Osteoblast (primary cell): ENCODE results near the gene PRR14L. TPM values are rescaled to one million over a fixed set of nuclear protein-coding genes. Genes with fewer than 3 reads are reported as not detected.
"Not testable (repeated sequence)": the region's sequence is repeated elsewhere in the genome, so short reads cannot be mapped to it uniquely, and the experiment has no call there.

Source experiments
- DNase-seq: peaks from one replicate; pipeline ENCODE4 v3.0.0; 2011; ENCODE audit warnings: low spot score, mixed read lengths; ENCODE audit not compliant: insufficient read length; ENCODE audit errors: missing footprints
- H2AFZ ChIP-seq: 2 replicates; pipeline ENCODE4 v1.6.0; 2011; ENCODE audit warnings: mild to moderate bottlenecking, low read length
- H3K27ac ChIP-seq: 2 replicates; pipeline ENCODE4 v1.5.1; 2011; ENCODE audit warnings: mild to moderate bottlenecking, low read depth, low read length, moderate library complexity
- H3K27me3 ChIP-seq: 2 replicates; pipeline ENCODE4 v1.6.0; 2012; ENCODE audit warnings: mild to moderate bottlenecking, control low read depth, inconsistent platforms, low read length, moderate library complexity; ENCODE audit not compliant: insufficient read depth
- H3K36me3 ChIP-seq: 2 replicates; pipeline ENCODE4 v1.5.1; 2011; ENCODE audit warnings: mild to moderate bottlenecking, low read length, control low read depth, moderate library complexity; ENCODE audit not compliant: insufficient read depth
- H3K4me1 ChIP-seq: 2 replicates; pipeline ENCODE4 v1.5.1; 2011; ENCODE audit warnings: mild to moderate bottlenecking, low read length, control low read depth, moderate library complexity; ENCODE audit not compliant: insufficient read depth
- H3K4me2 ChIP-seq: 2 replicates; pipeline ENCODE4 v1.6.0; 2011; ENCODE audit warnings: mild to moderate bottlenecking, low read length; ENCODE audit not compliant: insufficient read depth
- H3K4me3 ChIP-seq: fragments of 200-600 bp; sonication (generic); 3 replicates; pipeline ENCODE4 v1.5.1; 2012; ENCODE audit warnings: mild to moderate bottlenecking, low read length, inconsistent platforms; ENCODE audit not compliant: insufficient read depth
- H3K79me2 ChIP-seq: 2 replicates; pipeline ENCODE4 v1.6.0; 2012; ENCODE audit warnings: mild to moderate bottlenecking, low read length, control low read depth, inconsistent platforms; ENCODE audit not compliant: insufficient read depth
- H3K9me3 ChIP-seq: 2 replicates; pipeline ENCODE4 v1.5.1; 2011; ENCODE audit warnings: low read depth, low read length, control low read depth
- H4K20me1 ChIP-seq: 2 replicates; pipeline ENCODE4 v1.6.0; 2012; ENCODE audit warnings: mild to moderate bottlenecking, low read length, control low read depth; ENCODE audit not compliant: insufficient read depth
- total RNA-seq: library from RNA; depleted of rRNA; stranded (reverse); fragments of >200 nt; gene quantifications from 2 replicates; pipeline ENCODE4 v1.2.3, GENCODE V29; 2012
- TF ChIP-seq, protein P1 (sequence below): IDR thresholded peaks from 2 replicates; pipeline ENCODE4 v1.5.1; 2011; ENCODE audit warnings: mild to moderate bottlenecking, low read depth, low read length, moderate library complexity; ENCODE audit errors: extremely low read depth

PRR14L gene
- total RNA-seq, 1 donor: 22.1 TPM

DNA sequence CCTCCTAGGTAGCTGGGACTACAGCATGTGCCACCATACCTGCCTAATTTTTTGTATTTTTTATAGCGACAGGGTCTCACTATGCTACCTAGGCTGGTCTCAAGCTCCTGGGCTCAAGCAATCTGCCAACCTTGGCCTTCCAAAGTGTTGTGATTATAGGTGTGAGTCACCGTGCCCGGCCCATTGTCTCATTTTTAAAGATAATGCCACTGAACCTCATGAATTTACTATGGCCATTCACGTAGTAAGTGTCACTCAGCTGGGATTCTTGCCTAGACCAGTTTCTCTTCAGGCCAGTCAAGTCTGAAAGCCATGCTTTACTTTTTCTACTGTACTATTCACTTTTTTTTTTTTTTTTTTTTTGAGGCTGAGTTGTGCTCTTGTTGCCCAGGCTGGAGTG is 26.3 kb upstream of the PRR14L start:
- H3K27ac ChIP-seq: no peak overlapping the region
- no peak for DNase-seq
- H4K20me1 ChIP-seq: no peaks in the 10 kb centered on the region
- H3K4me3 ChIP-seq: no peak overlapping the region
- TF ChIP-seq, protein P1, sequence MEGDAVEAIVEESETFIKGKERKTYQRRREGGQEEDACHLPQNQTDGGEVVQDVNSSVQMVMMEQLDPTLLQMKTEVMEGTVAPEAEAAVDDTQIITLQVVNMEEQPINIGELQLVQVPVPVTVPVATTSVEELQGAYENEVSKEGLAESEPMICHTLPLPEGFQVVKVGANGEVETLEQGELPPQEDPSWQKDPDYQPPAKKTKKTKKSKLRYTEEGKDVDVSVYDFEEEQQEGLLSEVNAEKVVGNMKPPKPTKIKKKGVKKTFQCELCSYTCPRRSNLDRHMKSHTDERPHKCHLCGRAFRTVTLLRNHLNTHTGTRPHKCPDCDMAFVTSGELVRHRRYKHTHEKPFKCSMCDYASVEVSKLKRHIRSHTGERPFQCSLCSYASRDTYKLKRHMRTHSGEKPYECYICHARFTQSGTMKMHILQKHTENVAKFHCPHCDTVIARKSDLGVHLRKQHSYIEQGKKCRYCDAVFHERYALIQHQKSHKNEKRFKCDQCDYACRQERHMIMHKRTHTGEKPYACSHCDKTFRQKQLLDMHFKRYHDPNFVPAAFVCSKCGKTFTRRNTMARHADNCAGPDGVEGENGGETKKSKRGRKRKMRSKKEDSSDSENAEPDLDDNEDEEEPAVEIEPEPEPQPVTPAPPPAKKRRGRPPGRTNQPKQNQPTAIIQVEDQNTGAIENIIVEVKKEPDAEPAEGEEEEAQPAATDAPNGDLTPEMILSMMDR: no peak
- no peak overlapping the region for H3K4me2 ChIP-seq
- H3K9me3 ChIP-seq: no peaks in the 10 kb centered on the region
- H3K27me3 ChIP-seq: no peaks in the 10 kb centered on the region
- H3K4me1 ChIP-seq: no peaks in the 10 kb centered on the region
- H3K36me3 ChIP-seq: peaks cover 21% of the 10 kb centered on the region
- no peak overlapping the region for H2AFZ ChIP-seq
- H3K79me2 ChIP-seq: no peaks in the 10 kb centered on the region

DNA sequence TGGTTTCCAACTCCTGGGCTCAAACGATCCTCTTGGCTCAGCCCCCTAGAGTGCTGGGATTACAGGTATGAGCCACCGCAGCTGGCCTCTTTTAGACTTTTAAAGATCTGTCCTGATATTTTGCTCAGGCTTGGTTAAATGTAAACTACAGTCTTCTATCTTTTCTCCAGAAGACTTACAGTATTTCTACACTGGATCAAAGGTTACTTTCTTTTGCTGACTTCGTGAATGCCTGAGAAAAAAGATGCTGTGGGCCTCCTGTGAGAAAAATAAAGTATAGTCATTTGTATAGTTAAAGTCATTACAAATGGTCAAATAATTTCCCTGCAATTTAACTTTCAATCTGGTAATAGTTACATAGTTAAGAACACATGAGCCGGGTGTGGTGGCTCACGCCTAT is 23.5 kb upstream of the PRR14L start:
- TF ChIP-seq, protein P1: no peak
- Histone ChIP-seq H3K4me2 (no peak overlapping the region), H3K4me1 (no peaks in the 10 kb centered on the region), H3K27ac (no peak overlapping the region), H4K20me1 (no peaks in the 10 kb centered on the region), H3K79me2 (no peaks in the 10 kb centered on the region), H3K4me3 (no peak overlapping the region), H2AFZ (no peak overlapping the region), H3K9me3 (no peaks in the 10 kb centered on the region), H3K27me3 (no peaks in the 10 kb centered on the region), H3K36me3 (peaks cover 21% of the 10 kb centered on the region)
- no peak for DNase-seq

DNA sequence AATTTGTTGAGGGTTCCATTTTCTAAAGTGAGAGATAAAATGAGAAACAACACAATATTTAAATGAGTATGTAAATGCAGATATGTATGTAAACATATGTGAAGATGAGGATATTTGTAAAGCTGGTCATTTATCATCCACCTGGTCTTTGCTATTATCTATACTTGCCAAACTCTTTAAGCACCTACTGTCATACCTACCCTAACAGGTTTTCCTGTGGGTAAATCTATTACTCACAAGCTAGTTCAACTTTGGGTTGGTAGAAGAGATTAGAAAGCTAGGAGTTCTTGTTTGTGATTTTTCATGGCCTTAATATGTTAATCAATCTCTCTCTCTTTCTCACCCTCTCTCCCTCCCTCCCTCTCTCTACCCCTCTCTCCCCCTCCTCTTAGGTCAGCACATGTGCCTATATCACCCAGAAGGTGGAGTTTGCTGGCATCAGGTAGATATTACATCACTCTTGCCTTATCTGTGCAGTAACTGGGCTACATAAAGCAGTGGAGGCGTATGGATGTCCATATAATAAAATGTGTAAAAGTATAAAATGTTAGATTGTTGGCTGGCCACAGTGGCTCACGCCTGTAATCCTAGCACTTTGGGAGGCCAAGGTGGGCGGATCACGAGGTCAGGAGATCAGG is 18.6 kb upstream of the PRR14L start:
- Histone ChIP-seq H2AFZ (no peak overlapping the region), H3K79me2 (no peaks in the 10 kb centered on the region), H4K20me1 (no peaks in the 10 kb centered on the region), H3K4me1 (no peaks in the 10 kb centered on the region), H3K9me3 (no peaks in the 10 kb centered on the region), H3K4me3 (no peak overlapping the region), H3K36me3 (peaks cover 33% of the 10 kb centered on the region), H3K4me2 (no peak overlapping the region), H3K27me3 (no peaks in the 10 kb centered on the region), H3K27ac (no peak overlapping the region)
- no peak for DNase-seq
- TF ChIP-seq, protein P1: no peak

DNA sequence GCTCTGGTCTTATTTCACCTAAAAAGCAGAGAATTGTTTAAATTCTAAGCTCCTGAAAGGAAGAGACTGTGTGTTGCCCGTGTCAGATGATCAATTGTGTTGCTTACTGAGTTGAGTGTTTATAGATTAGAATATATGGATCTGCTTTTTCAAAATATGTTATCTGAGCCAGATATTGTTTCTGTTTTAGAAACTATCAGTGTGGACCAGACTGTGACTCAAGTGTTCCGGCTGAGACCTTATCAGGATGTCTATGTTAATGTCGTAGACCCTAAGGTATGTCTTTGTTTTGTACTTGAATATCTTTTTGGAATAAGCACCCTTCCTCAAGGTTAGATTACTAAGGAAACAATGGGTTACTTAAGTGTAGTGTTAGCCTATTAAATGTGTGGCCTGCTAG is 14.9 kb upstream of the PRR14L start:
- Histone ChIP-seq H3K9me3 (no peaks in the 10 kb centered on the region), H3K27me3 (no peaks in the 10 kb centered on the region), H2AFZ (no peak overlapping the region), H3K79me2 (no peaks in the 10 kb centered on the region), H3K4me1 (no peaks in the 10 kb centered on the region), H4K20me1 (no peaks in the 10 kb centered on the region), H3K27ac (no peak overlapping the region), H3K4me3 (no peak overlapping the region), H3K4me2 (no peak overlapping the region), H3K36me3 (peaks cover 29% of the 10 kb centered on the region)
- TF ChIP-seq, protein P1: no peak
- DNase-seq: peak; percentile 18

DNA sequence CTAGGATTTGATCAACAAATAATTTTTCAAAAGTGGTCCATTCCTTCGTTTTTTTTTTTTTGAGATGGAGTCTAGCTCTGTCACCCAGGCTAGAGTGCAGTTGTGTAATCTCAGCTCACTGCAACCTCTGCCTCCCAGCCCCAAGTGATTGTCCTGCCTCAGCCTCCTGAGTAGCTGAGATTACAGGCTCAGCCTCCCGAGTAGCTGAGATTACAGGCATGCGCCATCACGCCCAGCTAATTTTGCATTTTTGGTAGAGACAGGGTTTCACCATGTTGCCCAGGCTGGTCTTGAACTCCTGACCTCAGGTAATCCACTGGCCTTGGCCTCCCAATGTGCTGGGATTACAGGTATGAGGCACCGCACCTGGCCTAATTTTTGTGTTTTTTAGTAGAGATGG is 8.9 kb upstream of the PRR14L start:
- not testable (repeated sequence) for H2AFZ ChIP-seq, H4K20me1 ChIP-seq, H3K36me3 ChIP-seq, DNase-seq, H3K4me3 ChIP-seq, H3K4me2 ChIP-seq, H3K9me3 ChIP-seq, H3K27ac ChIP-seq, H3K27me3 ChIP-seq, H3K79me2 ChIP-seq
- H3K4me1 ChIP-seq: peaks cover 10% of the 10 kb centered on the region
